Neural cell (in vitro differentiated cells): ENCODE measurements around the gene CLEC20A.

Experiments
- EP300 ChIP-seq: fragments of 450-650 bp; conservative IDR thresholded peaks from 2 replicates; pipeline ENCODE4 v1.6.1; 2014; ENCODE audit warnings: antibody characterized with exemption, mild to moderate bottlenecking, moderate library complexity; ENCODE audit not compliant: poor library complexity, severe bottlenecking
- EZH2 ChIP-seq: fragments of 200-600, 300-800 bp; shearing (Covaris generic), sonication (generic); IDR thresholded peaks from 2 replicates; pipeline ENCODE4 v1.6.1; 2014; ENCODE audit warnings: antibody characterized with exemption, low read length, borderline replicate concordance, mild to moderate bottlenecking; ENCODE audit not compliant: insufficient read depth, poor library complexity, severe bottlenecking
- MXI1 ChIP-seq: fragments of 450-650 bp; conservative IDR thresholded peaks from 2 replicates; pipeline ENCODE4 v1.6.1; 2014; ENCODE audit warnings: antibody characterized with exemption, mild to moderate bottlenecking; ENCODE audit not compliant: poor library complexity, severe bottlenecking
- POLR2AphosphoS5 ChIP-seq: IDR thresholded peaks from 2 replicates; pipeline ENCODE4 v1.6.1; 2012
- TAF1 ChIP-seq: IDR thresholded peaks from 2 replicates; pipeline ENCODE4 v1.6.1; 2012; ENCODE audit warnings: low read depth
- TF ChIP-seq, protein P1 (sequence below): fragments of 450-650 bp; IDR thresholded peaks from 2 replicates; pipeline ENCODE4 v1.5.1; 2014; ENCODE audit warnings: antibody characterized with exemption, mild to moderate bottlenecking, moderate library complexity; ENCODE audit not compliant: poor library complexity, severe bottlenecking
- TF ChIP-seq, protein P2 (sequence below): IDR thresholded peaks from 2 replicates; pipeline ENCODE4 v1.6.1; 2012; ENCODE audit warnings: borderline replicate concordance

DNA sequence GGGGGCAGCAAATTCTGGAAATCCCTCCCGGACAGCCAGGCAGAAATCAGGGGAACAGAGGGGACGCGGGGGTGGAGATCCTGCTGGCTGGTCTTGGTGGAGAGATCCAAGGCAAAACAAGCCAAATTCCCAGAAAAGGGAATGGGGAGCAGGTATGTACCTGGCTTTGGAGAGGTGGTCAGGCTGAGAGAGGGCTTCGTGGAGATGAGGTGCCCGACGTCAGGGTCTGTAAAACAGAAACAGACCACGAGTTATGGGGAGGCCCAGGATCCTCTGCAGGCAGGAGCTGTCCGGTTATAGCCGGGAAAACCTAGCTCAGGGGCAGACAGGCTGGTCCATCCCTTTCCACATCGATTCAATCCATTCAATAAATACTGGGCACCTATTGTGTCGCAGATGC lies 4.4 kb downstream of the CLEC20A start:
- TF ChIP-seq EP300 (no peak), TAF1 (no peak), POLR2AphosphoS5 (no peak), MXI1 (no peak), EZH2 (no peak)
- TF ChIP-seq, protein P1, sequence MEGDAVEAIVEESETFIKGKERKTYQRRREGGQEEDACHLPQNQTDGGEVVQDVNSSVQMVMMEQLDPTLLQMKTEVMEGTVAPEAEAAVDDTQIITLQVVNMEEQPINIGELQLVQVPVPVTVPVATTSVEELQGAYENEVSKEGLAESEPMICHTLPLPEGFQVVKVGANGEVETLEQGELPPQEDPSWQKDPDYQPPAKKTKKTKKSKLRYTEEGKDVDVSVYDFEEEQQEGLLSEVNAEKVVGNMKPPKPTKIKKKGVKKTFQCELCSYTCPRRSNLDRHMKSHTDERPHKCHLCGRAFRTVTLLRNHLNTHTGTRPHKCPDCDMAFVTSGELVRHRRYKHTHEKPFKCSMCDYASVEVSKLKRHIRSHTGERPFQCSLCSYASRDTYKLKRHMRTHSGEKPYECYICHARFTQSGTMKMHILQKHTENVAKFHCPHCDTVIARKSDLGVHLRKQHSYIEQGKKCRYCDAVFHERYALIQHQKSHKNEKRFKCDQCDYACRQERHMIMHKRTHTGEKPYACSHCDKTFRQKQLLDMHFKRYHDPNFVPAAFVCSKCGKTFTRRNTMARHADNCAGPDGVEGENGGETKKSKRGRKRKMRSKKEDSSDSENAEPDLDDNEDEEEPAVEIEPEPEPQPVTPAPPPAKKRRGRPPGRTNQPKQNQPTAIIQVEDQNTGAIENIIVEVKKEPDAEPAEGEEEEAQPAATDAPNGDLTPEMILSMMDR: no peak
- TF ChIP-seq, protein P2, sequence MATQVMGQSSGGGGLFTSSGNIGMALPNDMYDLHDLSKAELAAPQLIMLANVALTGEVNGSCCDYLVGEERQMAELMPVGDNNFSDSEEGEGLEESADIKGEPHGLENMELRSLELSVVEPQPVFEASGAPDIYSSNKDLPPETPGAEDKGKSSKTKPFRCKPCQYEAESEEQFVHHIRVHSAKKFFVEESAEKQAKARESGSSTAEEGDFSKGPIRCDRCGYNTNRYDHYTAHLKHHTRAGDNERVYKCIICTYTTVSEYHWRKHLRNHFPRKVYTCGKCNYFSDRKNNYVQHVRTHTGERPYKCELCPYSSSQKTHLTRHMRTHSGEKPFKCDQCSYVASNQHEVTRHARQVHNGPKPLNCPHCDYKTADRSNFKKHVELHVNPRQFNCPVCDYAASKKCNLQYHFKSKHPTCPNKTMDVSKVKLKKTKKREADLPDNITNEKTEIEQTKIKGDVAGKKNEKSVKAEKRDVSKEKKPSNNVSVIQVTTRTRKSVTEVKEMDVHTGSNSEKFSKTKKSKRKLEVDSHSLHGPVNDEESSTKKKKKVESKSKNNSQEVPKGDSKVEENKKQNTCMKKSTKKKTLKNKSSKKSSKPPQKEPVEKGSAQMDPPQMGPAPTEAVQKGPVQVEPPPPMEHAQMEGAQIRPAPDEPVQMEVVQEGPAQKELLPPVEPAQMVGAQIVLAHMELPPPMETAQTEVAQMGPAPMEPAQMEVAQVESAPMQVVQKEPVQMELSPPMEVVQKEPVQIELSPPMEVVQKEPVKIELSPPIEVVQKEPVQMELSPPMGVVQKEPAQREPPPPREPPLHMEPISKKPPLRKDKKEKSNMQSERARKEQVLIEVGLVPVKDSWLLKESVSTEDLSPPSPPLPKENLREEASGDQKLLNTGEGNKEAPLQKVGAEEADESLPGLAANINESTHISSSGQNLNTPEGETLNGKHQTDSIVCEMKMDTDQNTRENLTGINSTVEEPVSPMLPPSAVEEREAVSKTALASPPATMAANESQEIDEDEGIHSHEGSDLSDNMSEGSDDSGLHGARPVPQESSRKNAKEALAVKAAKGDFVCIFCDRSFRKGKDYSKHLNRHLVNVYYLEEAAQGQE: no peak
